Smooth muscle cell (in vitro differentiated cells): Measurements from ENCODE around the gene PAX5. TPM values are rescaled to one million over a fixed set of nuclear protein-coding genes. Genes with fewer than 3 reads are reported as not detected.

ENCODE experiments used
- DNase-seq: peaks from one replicate; lab custom pipeline; 2025; ENCODE audit not compliant: unreplicated experiment; lab: John Stamatoyannopoulos, UW
- H2AFZ ChIP-seq: fragments of 200-600 bp; sonication (generic); 2 replicates; pipeline ENCODE4 v1.6.0; 2016; ENCODE audit warnings: antibody characterized with exemption, low read depth, mild to moderate bottlenecking
- H3F3A ChIP-seq: fragments of 200-600 bp; sonication (generic); 2 replicates; pipeline ENCODE4 v1.6.0; 2017; ENCODE audit warnings: antibody characterized with exemption, low read depth
- H3K27ac ChIP-seq: fragments of 200-600 bp; sonication (generic); 2 replicates; pipeline ENCODE4 v1.5.1; 2016; ENCODE audit warnings: low read depth, mild to moderate bottlenecking
- H3K27me3 ChIP-seq: fragments of 200-600 bp; sonication (generic); 2 replicates; pipeline ENCODE4 v1.6.1; 2016; ENCODE audit warnings: low read depth, mild to moderate bottlenecking
- H3K36me3 ChIP-seq: fragments of 200-600 bp; sonication (generic); 2 replicates; pipeline ENCODE4 v1.5.1; 2016; ENCODE audit warnings: low read depth
- H3K4me1 ChIP-seq: fragments of 200-600 bp; sonication (generic); 2 replicates; pipeline ENCODE4 v1.5.1; 2016; ENCODE audit warnings: low read depth
- H3K4me2 ChIP-seq: fragments of 200-600 bp; sonication (generic); 2 replicates; pipeline ENCODE4 v1.6.0; 2016; ENCODE audit warnings: mild to moderate bottlenecking
- H3K4me3 ChIP-seq: fragments of 200-600 bp; sonication (generic); 2 replicates; pipeline ENCODE4 v1.5.1; 2016; ENCODE audit warnings: mild to moderate bottlenecking
- H3K79me2 ChIP-seq: fragments of 200-600 bp; sonication (generic); 2 replicates; pipeline ENCODE4 v1.6.0; 2016; ENCODE audit warnings: low read depth, mild to moderate bottlenecking
- H3K9ac ChIP-seq: fragments of 200-600 bp; sonication (generic); 2 replicates; pipeline ENCODE4 v1.6.0; 2016; ENCODE audit warnings: low read depth
- H3K9me3 ChIP-seq: fragments of 200-600 bp; sonication (generic); replicated peaks from 2 replicates; pipeline ENCODE4 v1.5.1; 2016; ENCODE audit warnings: low read depth
- H4K20me1 ChIP-seq: fragments of 200-600 bp; sonication (generic); 2 replicates; pipeline ENCODE4 v1.6.0; 2016; ENCODE audit warnings: low read depth
- WGBS: methylation state at CpG from one replicate; pipeline ENCODE4 v1.1.7; 2016; ENCODE audit warnings: low lambda C conversion rate; 5-methylcytosine and 5-hydroxymethylcytosine counted together
- polyA plus RNA-seq: library from polyadenylated mRNA; unstranded; fragments of >200 nt; fragmentation: Nextera tagmentation; extraction: Ambion mirVana; gene quantifications from 2 replicates; pipeline ENCODE4 v1.2.1, GENCODE V29; 2016
- total RNA-seq: library from RNA; depleted of rRNA; stranded (reverse); fragments of >200 nt; gene quantifications from 2 replicates; pipeline ENCODE4 v1.2.3, GENCODE V29; 2014
- TF ChIP-seq, protein P1 (sequence below): fragments of 200-600 bp; sonication (generic); IDR thresholded peaks from 2 replicates; pipeline ENCODE4 v1.5.1; 2017; ENCODE audit warnings: borderline replicate concordance, mild to moderate bottlenecking, antibody characterized with exemption; ENCODE audit not compliant: insufficient read depth, poor library complexity, severe bottlenecking

The PAX5 gene
- total and polyA plus RNA-seq, 2 experiments from 2014 or later = 0.09 TPM; not detected in 1

DNA sequence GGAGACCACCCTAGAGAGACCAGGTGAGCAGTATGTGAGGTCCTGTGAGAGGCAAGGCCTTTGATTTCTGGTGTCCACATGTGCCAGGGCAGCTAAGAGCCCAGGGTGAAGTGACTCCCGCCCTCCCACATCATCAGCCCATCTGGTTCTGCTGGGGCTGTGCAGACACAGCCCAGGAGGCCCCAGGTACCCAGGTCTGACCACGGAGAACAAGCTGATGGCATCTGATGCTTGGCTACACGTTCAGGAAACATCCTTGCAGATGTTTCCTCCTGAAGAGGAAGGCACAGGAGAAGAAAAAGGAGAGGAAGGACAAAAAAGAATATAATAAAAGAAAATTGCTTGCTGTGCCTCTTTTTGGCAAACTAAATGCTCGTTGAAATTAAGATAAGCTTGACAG, 225.8 kb downstream of the PAX5 start:
- H2AFZ ChIP-seq = no peak overlapping the region
- TF ChIP-seq, protein P1, sequence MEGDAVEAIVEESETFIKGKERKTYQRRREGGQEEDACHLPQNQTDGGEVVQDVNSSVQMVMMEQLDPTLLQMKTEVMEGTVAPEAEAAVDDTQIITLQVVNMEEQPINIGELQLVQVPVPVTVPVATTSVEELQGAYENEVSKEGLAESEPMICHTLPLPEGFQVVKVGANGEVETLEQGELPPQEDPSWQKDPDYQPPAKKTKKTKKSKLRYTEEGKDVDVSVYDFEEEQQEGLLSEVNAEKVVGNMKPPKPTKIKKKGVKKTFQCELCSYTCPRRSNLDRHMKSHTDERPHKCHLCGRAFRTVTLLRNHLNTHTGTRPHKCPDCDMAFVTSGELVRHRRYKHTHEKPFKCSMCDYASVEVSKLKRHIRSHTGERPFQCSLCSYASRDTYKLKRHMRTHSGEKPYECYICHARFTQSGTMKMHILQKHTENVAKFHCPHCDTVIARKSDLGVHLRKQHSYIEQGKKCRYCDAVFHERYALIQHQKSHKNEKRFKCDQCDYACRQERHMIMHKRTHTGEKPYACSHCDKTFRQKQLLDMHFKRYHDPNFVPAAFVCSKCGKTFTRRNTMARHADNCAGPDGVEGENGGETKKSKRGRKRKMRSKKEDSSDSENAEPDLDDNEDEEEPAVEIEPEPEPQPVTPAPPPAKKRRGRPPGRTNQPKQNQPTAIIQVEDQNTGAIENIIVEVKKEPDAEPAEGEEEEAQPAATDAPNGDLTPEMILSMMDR = no peak
- no peak overlapping the region for H3K4me3 ChIP-seq
- no peaks in the 10 kb centered on the region for H4K20me1 ChIP-seq
- 77% methylated on average over 4 of the region's 4 CpGs for WGBS
- no peaks in the 10 kb centered on the region for H3K9me3 ChIP-seq
- H3K79me2 ChIP-seq = no peaks in the 10 kb centered on the region
- H3K4me2 ChIP-seq = no peak overlapping the region
- peaks cover 2% of the 10 kb centered on the region for H3K27me3 ChIP-seq
- DNase-seq = no peak
- no peaks in the 10 kb centered on the region for H3K4me1 ChIP-seq
- H3K36me3 ChIP-seq = no peaks in the 10 kb centered on the region
- no peak overlapping the region for H3K27ac ChIP-seq
- H3F3A ChIP-seq = no peaks in the 10 kb centered on the region
- no peak overlapping the region for H3K9ac ChIP-seq

DNA sequence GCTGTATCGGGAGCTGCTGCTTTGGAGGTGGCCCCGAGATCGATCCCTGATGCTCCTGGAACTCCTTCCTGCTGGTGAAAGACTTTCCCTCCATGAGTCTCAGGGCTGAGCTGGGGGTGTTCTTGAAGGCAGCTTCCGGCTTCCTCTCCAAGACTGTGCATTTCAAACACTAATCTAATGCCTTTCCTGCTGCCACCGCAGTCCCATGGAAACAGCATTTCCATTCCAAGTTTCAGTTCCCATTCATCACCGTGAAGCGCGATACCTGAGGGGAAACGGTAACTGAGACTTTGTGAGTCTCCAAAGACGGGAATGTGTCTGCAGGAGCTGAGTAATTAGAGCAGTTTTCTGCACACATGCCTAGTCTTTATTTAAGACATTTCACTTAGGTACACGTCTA, 230.1 kb downstream of the PAX5 start:
- Histone ChIP-seq H3K27ac (no peak overlapping the region), H3K36me3 (no peaks in the 10 kb centered on the region), H3K4me1 (peaks cover 3% of the 10 kb centered on the region), H3K9me3 (no peaks in the 10 kb centered on the region), H3K4me2 (no peak overlapping the region), H4K20me1 (no peaks in the 10 kb centered on the region), H3K9ac (no peak overlapping the region), H2AFZ (no peak overlapping the region), H3F3A (no peaks in the 10 kb centered on the region), H3K27me3 (no peaks in the 10 kb centered on the region), H3K4me3 (no peak overlapping the region), H3K79me2 (no peaks in the 10 kb centered on the region)
- TF ChIP-seq, protein P1 = no peak
- no peak for DNase-seq
- WGBS = 83% methylated on average over 11 of the region's 11 CpGs

DNA sequence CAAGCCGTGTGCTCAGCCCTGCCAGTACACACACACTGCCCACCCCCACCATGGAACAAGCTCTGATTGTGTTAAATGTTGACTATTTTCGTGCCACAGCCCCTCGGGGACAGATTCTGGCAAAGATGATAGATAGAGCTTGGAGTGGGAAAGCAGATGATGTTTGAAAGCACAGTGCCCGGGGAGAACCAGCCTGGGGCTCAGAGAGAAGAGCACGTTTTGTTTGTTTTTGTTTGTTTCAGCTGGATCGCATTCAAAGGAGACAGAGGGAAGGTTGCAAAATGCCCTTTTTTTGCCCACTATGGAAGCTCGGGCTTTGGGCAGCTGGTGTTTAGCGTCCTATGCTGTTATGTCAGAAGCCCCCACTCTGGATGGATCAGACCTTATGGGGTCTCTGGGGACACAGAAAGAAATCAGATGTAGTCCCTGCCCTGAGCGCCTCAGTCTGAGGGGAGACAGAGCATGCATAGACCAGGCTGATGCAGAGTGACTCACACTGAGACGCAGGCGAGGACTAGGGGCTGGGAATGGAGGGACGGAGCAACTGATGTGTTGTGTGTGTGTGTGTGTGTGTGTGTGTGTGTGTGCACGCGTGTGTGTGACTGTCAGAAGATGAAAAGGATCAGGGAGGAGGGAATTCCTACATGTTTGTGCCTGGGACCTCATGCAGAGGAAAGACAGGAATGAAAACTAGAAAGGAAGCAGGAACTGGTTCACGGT, 231.7 kb downstream of the PAX5 start:
- Histone ChIP-seq H3K36me3 (no peaks in the 10 kb centered on the region), H3K9ac (no peak overlapping the region), H3K4me1 (peaks cover 3% of the 10 kb centered on the region), H2AFZ (peak overlapping the region; percentile 77), H3K4me2 (peak overlapping the region; percentile 79), H3K9me3 (no peaks in the 10 kb centered on the region), H3F3A (no peaks in the 10 kb centered on the region), H3K79me2 (no peaks in the 10 kb centered on the region), H3K27ac (peak overlapping the region; percentile 63), H3K4me3 (peak overlapping the region; percentile 18), H3K27me3 (no peaks in the 10 kb centered on the region), H4K20me1 (no peaks in the 10 kb centered on the region)
- WGBS = 31% methylated on average over 15 of the region's 15 CpGs
- no peak for DNase-seq
- TF ChIP-seq, protein P1 = no peak

DNA sequence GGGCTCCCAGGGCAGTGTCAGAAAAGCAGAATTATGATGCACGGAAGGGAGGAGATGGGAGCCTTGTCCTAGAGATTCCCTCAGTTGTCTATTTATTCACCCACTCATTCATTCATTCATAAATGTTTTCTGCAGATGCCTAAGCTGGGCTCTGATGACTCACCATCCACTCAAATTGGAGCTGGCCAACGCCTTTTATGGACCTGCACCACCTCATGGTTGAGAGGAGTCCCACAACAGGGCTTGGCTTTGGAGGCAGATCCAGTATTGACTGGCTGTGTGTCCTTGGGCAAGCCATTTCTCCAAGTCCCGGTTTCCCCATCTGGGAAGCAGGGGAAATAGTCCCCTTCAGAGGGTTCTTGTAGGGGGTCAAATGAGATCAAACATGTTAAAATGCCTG, 233.6 kb downstream of the PAX5 start:
- H3K36me3 ChIP-seq = no peaks in the 10 kb centered on the region
- H3F3A ChIP-seq = no peaks in the 10 kb centered on the region
- no peak overlapping the region for H3K4me3 ChIP-seq
- no peaks in the 10 kb centered on the region for H3K9me3 ChIP-seq
- no peak overlapping the region for H3K4me2 ChIP-seq
- TF ChIP-seq, protein P1 = no peak
- H2AFZ ChIP-seq = no peak overlapping the region
- no peaks in the 10 kb centered on the region for H3K27me3 ChIP-seq
- no peak overlapping the region for H3K9ac ChIP-seq
- DNase-seq = no peak
- no peaks in the 10 kb centered on the region for H3K79me2 ChIP-seq
- H4K20me1 ChIP-seq = no peaks in the 10 kb centered on the region
- WGBS = 80% methylated on average over 3 of the region's 3 CpGs
- peaks cover 3% of the 10 kb centered on the region for H3K4me1 ChIP-seq
- no peak overlapping the region for H3K27ac ChIP-seq
